HG02588 (cell line): ENCODE data around the gene CD38.
"Not testable (repeated sequence)": the region's sequence is repeated elsewhere in the genome, so short reads cannot be mapped to it uniquely, and the experiment has no call there.

Experiments used
- ATAC-seq: cut with Tn5 transposase; IDR thresholded peaks from one replicate; pipeline ENCODE4 v1.9.1; 2021; ENCODE audit warnings: mild to moderate bottlenecking, moderate library complexity; ENCODE audit not compliant: unreplicated experiment

Gene CD38

GRCh38 chr4:15778289-15779241, at the start of gene CD38:
CD38 (plus strand) TSS chr4:15778328; CDS start chr4:15778415, 87 bp downstream.
- ATAC-seq, result peak; percentile 78

- no peak for ATAC-seq
Measured at GRCh38 chr4:15729910-15730533, 48.1 kb upstream of the CD38 start.

- not testable (repeated sequence) for ATAC-seq
Measured at GRCh38 chr4:15733061-15733460, 45.1 kb upstream of the CD38 start.

- ATAC-seq, result no peak
Measured at GRCh38 chr4:15735536-15735935, 42.6 kb upstream of the CD38 start.

- ATAC-seq, result no peak
Measured at GRCh38 chr4:15736514-15737050, 41.5 kb upstream of the CD38 start.

GRCh38 chr4:15737255-15737654, 40.9 kb upstream of the CD38 start:
- no peak for ATAC-seq

GRCh38 chr4:15738877-15739276, 39.3 kb upstream of the CD38 start:
- ATAC-seq, result no peak

GRCh38 chr4:15740764-15741404, 37.2 kb upstream of the CD38 start:
- no peak for ATAC-seq

GRCh38 chr4:15742083-15742582, 36.0 kb upstream of the CD38 start:
- no peak for ATAC-seq

- ATAC-seq, result no peak
Measured at GRCh38 chr4:15742637-15743036, 35.5 kb upstream of the CD38 start.

GRCh38 chr4:15744016-15744545, 34.0 kb upstream of the CD38 start:
- no peak for ATAC-seq

GRCh38 chr4:15746110-15746509, 32.0 kb upstream of the CD38 start:
- ATAC-seq, result no peak

- ATAC-seq, result no peak
Measured at GRCh38 chr4:15749001-15749400, 29.1 kb upstream of the CD38 start.

GRCh38 chr4:15751153-15751552, 27.0 kb upstream of the CD38 start:
- no peak for ATAC-seq

GRCh38 chr4:15753081-15753480, 25.0 kb upstream of the CD38 start:
- ATAC-seq, result no peak

- ATAC-seq, result no peak
Measured at GRCh38 chr4:15753786-15754185, 24.3 kb upstream of the CD38 start.

GRCh38 chr4:15754323-15754722, 23.8 kb upstream of the CD38 start:
- no peak for ATAC-seq

GRCh38 chr4:15755321-15756155, 22.6 kb upstream of the CD38 start:
- peak; percentile 25 for ATAC-seq

GRCh38 chr4:15756361-15756861, 21.7 kb upstream of the CD38 start:
- ATAC-seq, result peak; percentile 80

- ATAC-seq, result no peak
Measured at GRCh38 chr4:15757054-15757453, 21.1 kb upstream of the CD38 start.
